ENCODE measurements around the gene UMAD1.

UMAD1 gene

DNA sequence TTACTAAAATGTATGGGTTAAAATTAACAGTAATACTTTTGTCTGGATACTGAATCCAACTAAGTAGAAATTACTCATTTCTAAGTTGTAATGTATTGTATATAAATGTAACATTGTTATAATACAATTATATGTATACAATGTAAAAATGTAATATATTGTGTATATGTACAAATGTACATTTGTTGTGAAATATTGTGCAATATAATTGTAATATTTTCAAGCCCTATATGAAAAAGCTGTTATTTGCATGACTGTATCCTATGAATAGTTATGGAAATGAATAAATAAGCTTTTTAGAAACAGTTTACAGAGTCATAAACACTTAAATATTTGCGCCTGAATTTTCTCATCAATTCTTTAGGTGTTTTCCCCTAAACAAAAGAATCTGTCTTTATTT lies 20.3 kb upstream of the UMAD1 start:
- peaks cover 21% of the 10 kb centered on the region for H3K4me1 ChIP-seq (ENCODE audit: insufficient read depth, low read length)
- ATAC-seq (ENCODE audit: insufficient read depth, low read depth), result no peak
- H3K27me3 ChIP-seq (ENCODE audit: insufficient read depth, low read length, poor library complexity), result no peaks in the 10 kb centered on the region
- no peak overlapping the region for H3K4me2 ChIP-seq (ENCODE audit: insufficient read depth, low read length)
- no peak for DNase-seq
- H2AFZ ChIP-seq (ENCODE audit: low read depth, low read length), result no peak overlapping the region
- no peaks in the 10 kb centered on the region for H4K20me1 ChIP-seq (ENCODE audit: insufficient read depth, low read length)
- no peak overlapping the region for H3K27ac ChIP-seq (ENCODE audit: low read length)
- no peaks in the 10 kb centered on the region for H3K9me3 ChIP-seq (ENCODE audit: insufficient read depth, low read length, severe bottlenecking)
- H3K4me3 ChIP-seq (ENCODE audit: low read depth in 1 of 2, low read length in 2 of 2), result no peak overlapping the region
- TF ChIP-seq EZH2 (IDR thresholded peaks at IDR 0.05; ENCODE audit: borderline replicate concordance, low read depth, low read length, severe bottlenecking), result no peak
- TF ChIP-seq, protein P1, sequence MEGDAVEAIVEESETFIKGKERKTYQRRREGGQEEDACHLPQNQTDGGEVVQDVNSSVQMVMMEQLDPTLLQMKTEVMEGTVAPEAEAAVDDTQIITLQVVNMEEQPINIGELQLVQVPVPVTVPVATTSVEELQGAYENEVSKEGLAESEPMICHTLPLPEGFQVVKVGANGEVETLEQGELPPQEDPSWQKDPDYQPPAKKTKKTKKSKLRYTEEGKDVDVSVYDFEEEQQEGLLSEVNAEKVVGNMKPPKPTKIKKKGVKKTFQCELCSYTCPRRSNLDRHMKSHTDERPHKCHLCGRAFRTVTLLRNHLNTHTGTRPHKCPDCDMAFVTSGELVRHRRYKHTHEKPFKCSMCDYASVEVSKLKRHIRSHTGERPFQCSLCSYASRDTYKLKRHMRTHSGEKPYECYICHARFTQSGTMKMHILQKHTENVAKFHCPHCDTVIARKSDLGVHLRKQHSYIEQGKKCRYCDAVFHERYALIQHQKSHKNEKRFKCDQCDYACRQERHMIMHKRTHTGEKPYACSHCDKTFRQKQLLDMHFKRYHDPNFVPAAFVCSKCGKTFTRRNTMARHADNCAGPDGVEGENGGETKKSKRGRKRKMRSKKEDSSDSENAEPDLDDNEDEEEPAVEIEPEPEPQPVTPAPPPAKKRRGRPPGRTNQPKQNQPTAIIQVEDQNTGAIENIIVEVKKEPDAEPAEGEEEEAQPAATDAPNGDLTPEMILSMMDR (IDR thresholded peaks at IDR 0.05; ENCODE audit: borderline replicate concordance, extremely low read depth, low read length, poor library complexity, severe bottlenecking), result no peak
- no peak overlapping the region for H3K9ac ChIP-seq (ENCODE audit: low read depth, low read length)
- H3K36me3 ChIP-seq (ENCODE audit: insufficient read depth, low read length), result no peaks in the 10 kb centered on the region
- no peaks in the 10 kb centered on the region for H3K79me2 ChIP-seq (ENCODE audit: insufficient read depth, low read length)

DNA sequence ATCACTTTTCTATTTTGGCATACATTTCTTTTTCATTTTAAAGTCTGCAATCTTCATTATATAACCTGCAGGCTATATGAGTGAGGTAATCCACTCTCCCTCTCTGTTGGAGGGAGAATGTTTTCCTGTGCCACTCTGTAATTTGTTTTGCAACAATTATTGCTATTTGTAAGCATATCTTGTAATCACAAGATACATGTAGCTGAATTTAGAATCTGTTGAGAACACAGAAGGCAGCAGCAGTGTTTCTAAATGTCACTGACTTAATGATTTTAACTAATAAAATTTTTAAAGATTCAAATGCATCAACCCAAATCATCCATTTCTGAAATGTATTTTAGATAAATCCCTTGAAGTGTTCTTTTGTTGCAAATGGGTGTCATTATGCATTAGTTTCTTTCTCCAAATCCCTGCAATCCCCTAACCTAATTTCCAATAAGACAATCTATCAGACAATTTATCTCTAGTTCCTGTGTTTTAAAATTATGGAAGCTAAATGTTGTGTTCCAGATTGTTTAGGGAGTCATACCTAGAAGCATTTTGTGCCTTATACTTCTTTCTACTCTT lies 19.8 kb upstream of the UMAD1 start:
- peaks cover 21% of the 10 kb centered on the region for H3K4me1 ChIP-seq (ENCODE audit: insufficient read depth, low read length)
- no peaks in the 10 kb centered on the region for H3K9me3 ChIP-seq (ENCODE audit: insufficient read depth, low read length, severe bottlenecking)
- H3K27ac ChIP-seq (ENCODE audit: low read length), result no peak overlapping the region
- no peaks in the 10 kb centered on the region for H4K20me1 ChIP-seq (ENCODE audit: insufficient read depth, low read length)
- TF ChIP-seq, protein P1 (IDR thresholded peaks at IDR 0.05; ENCODE audit: borderline replicate concordance, extremely low read depth, low read length, poor library complexity, severe bottlenecking), result no peak
- TF ChIP-seq EZH2 (IDR thresholded peaks at IDR 0.05; ENCODE audit: borderline replicate concordance, low read depth, low read length, severe bottlenecking), result no peak
- H2AFZ ChIP-seq (ENCODE audit: low read depth, low read length), result no peak overlapping the region
- no peak overlapping the region for H3K4me2 ChIP-seq (ENCODE audit: insufficient read depth, low read length)
- H3K27me3 ChIP-seq (ENCODE audit: insufficient read depth, low read length, poor library complexity), result no peaks in the 10 kb centered on the region
- no peak overlapping the region for H3K9ac ChIP-seq (ENCODE audit: low read depth, low read length)
- DNase-seq, result no peak
- H3K36me3 ChIP-seq (ENCODE audit: insufficient read depth, low read length), result no peaks in the 10 kb centered on the region
- no peaks in the 10 kb centered on the region for H3K79me2 ChIP-seq (ENCODE audit: insufficient read depth, low read length)
- no peak overlapping the region for H3K4me3 ChIP-seq (ENCODE audit: low read depth in 1 of 2, low read length in 2 of 2)
- no peak for ATAC-seq (ENCODE audit: insufficient read depth, low read depth)

DNA sequence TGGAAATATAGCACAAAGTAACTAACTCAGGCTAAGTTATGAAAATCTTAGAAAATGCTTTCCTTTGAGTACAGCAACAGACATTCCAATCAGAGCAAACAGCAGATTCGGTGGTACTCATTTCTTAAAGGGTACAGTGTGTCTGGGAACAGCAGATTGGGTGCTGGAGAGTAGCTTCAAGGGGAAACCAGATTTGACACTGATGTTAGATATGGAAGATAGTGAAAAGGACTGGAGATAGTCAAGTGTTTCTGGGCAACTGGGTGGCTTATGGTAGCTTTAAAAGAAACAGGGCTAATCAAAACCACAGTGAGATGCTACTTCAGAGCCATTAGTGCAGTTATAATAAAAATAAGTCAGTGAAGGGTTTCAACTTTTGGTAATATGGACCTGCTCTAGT lies 12.1 kb upstream of the UMAD1 start:
- no peaks in the 10 kb centered on the region for H3K79me2 ChIP-seq (ENCODE audit: insufficient read depth, low read length)
- H3K27ac ChIP-seq (ENCODE audit: low read length), result no peak overlapping the region
- TF ChIP-seq EZH2 (IDR thresholded peaks at IDR 0.05; ENCODE audit: borderline replicate concordance, low read depth, low read length, severe bottlenecking), result no peak
- TF ChIP-seq, protein P1 (IDR thresholded peaks at IDR 0.05; ENCODE audit: borderline replicate concordance, extremely low read depth, low read length, poor library complexity, severe bottlenecking), result no peak
- no peaks in the 10 kb centered on the region for H3K36me3 ChIP-seq (ENCODE audit: insufficient read depth, low read length)
- H3K9me3 ChIP-seq (ENCODE audit: insufficient read depth, low read length, severe bottlenecking), result no peaks in the 10 kb centered on the region
- no peak overlapping the region for H2AFZ ChIP-seq (ENCODE audit: low read depth, low read length)
- no peaks in the 10 kb centered on the region for H3K4me1 ChIP-seq (ENCODE audit: insufficient read depth, low read length)
- no peak overlapping the region for H3K9ac ChIP-seq (ENCODE audit: low read depth, low read length)
- no peak overlapping the region for H3K4me2 ChIP-seq (ENCODE audit: insufficient read depth, low read length)
- DNase-seq (no peak), ATAC-seq (ENCODE audit: insufficient read depth, low read depth) (no peak; the same call in 2 of the 3 replicates)
- no peaks in the 10 kb centered on the region for H3K27me3 ChIP-seq (ENCODE audit: insufficient read depth, low read length, poor library complexity)
- no peak overlapping the region for H3K4me3 ChIP-seq (ENCODE audit: low read depth in 1 of 2, low read length in 2 of 2)
- no peaks in the 10 kb centered on the region for H4K20me1 ChIP-seq (ENCODE audit: insufficient read depth, low read length)

All from DND-41 (cell line).